ENCODE measurements around the gene DDX19B. TPM values are rescaled to one million over a fixed set of nuclear protein-coding genes. Genes with fewer than 3 reads are reported as not detected.
A peak's percentile ranks its signal among the peaks of the same experiment; 100 is the strongest.
"Not testable (repeated sequence)": the region's sequence is repeated elsewhere in the genome, so short reads cannot be mapped to it uniquely, and the experiment has no call there.

Gene DDX19B
- total and polyA plus RNA-seq, 10 donors = 17.5 to 35.3 (median 27.3) TPM

- no peak for TF ChIP-seq CTCF (IDR thresholded peaks at IDR 0.05 in 8 of 11, conservative IDR thresholded peaks at IDR 0.05 in 3 of 11)
- TF ChIP-seq POLR2AphosphoS5 (IDR thresholded peaks at IDR 0.05) = peak; percentile 97 to 99 (median 98)
- peak in 1 of 3 donors; percentile 92 for TF ChIP-seq POLR2A (IDR thresholded peaks at IDR 0.05)
- no peaks in the 10 kb centered on the region for H3K9me3 ChIP-seq
- H3K27me3 ChIP-seq (replicated peaks in 1 of 7) = no peaks in the 10 kb centered on the region
- H3K27ac ChIP-seq = peak within 1 kb of the TSS; percentile 85 to 99 (median 90)
- H3K36me3 ChIP-seq = peaks cover 0 to 11% (median 1%) of the 10 kb centered on the region in 6 donors
- intact Hi-C loops (cut with DNase I; ENCODE audit: low total_unique reads) = no loop called here
- peaks cover 0 to 46% (median 21%) of the 10 kb centered on the region in 6 donors for H3K4me1 ChIP-seq
- H3K4me3 ChIP-seq = peak within 1 kb of the TSS; percentile 80 to 97 (median 90)
- 1 to 2% (median 2%) methylated on average over 47 to 53 of the region's 53 CpGs for WGBS, 5 donors
- DNase-seq = peak; percentile 96
Observed at GRCh38 chr16:70289229-70290094, 9.5 kb upstream of the DDX19B start, which contains the start of gene AARS1. TSS of gene AARS1 (minus strand) at chr16:70289506. CDS start at chr16:70282763, 6,743 bp downstream.

DNA sequence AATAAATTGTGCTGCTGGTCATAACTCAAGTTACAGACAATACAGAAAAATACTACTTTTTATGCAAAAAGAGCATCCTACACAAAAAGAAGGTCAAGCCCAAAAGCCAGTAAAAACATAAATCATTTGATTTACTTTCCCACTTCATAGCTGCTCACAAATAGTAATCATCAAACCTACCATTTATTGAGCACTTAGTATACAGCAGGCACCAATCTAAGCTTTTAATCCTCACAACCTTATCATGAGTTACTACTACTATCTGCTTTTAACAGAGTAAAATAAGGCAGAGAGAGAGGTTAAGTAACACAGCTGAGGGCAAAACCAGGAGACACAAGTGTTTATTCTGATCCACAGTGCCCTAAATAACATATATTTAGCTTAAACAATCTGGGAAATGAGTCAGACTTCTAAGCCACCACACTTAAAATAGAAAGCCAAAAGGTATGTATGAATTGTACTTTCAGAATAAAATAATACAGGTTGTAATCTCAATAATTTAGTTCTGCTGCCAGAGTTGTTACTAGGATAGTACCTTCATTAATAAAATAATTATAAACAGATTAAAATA is 8.0 kb upstream of the DDX19B start:
- DNase-seq = no peak
- intact Hi-C loops (cut with DNase I; ENCODE audit: low total_unique reads) = no loop called here
- TF ChIP-seq POLR2A (IDR thresholded peaks at IDR 0.05) (no peak), POLR2AphosphoS5 (IDR thresholded peaks at IDR 0.05) (no peak), CTCF (IDR thresholded peaks at IDR 0.05 in 8 of 11, conservative IDR thresholded peaks at IDR 0.05 in 3 of 11) (no peak)

DNA sequence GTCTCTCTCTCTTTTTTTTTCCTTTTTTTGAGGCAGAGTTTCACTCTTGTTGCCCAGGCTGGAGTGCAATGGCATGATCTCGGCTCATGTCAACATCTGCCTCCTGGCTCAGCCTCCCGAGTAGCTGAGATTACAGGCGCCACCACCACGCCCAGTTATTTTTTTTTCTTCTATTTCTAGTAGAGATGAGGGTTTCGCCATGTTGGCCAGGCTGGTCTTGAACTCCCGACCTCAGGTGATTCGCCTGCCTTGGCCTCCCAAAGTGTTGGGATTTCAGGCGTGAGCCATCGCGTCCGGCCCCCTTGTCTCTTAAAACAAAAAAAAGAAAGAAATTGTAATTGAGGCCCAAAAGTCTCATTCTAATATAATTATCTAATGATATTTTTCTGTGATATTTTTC is 6.8 kb upstream of the DDX19B start:
- H3K9me3 ChIP-seq; H3K4me3 ChIP-seq; H3K36me3 ChIP-seq; intact Hi-C loops (cut with DNase I; ENCODE audit: low total_unique reads); H3K27ac ChIP-seq; H3K27me3 ChIP-seq (replicated peaks in 1 of 7): not testable (repeated sequence)
- peak; percentile 4 for DNase-seq
- WGBS, 5 donors = 94 to 98% (median 96%) methylated on average over 11 of the region's 11 CpGs
- peaks cover 0 to 26% (median 20%) of the 10 kb centered on the region in 6 donors for H3K4me1 ChIP-seq

More for the DNA sequence above, 8.0 kb upstream of the DDX19B start:
- no peaks in the 10 kb centered on the region for H3K36me3 ChIP-seq
- no peak overlapping the region for H3K27ac ChIP-seq
- peaks cover 0 to 33% (median 21%) of the 10 kb centered on the region in 6 donors for H3K4me1 ChIP-seq
- H3K4me3 ChIP-seq = no peak overlapping the region
- H3K27me3 ChIP-seq (replicated peaks in 1 of 7) = no peaks in the 10 kb centered on the region
- H3K9me3 ChIP-seq = no peaks in the 10 kb centered on the region

DNA sequence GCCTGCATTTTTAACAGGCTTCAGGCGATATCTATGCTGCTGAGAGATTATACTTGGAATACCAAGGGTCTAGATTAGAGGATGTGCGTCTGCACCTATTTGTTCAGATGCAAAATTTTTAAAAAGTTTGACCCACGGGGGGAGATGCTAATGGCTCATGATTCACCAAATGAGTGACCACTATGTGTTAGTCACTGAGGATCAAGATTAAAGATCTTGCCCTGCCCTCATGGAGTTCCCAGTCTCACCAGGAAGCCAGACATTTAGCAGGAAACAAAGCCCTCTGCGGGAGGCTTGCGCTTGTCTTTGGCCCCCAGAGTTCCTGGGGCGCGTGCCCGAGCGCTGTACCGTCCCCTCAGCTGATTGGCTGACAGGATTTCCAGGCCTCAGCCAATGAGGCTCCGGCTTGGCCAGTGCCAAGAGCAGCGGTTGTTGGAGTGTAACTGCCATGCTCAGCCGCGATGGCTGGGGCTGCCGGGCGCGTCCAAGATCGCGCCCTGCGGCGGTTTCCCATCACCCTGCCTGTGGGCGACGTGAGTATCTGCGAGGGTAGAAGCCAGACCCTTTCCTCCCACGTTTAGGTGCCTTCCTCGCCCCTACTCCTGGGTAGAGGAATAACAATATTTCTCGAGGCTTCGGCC is 4.5 kb upstream of the DDX19B start:
- 90 to 95% (median 94%) methylated on average over 25 to 28 of the region's 28 CpGs for WGBS, 5 donors
- TF ChIP-seq CTCF (IDR thresholded peaks at IDR 0.05 in 8 of 11, conservative IDR thresholded peaks at IDR 0.05 in 3 of 11) (no peak), POLR2A (IDR thresholded peaks at IDR 0.05) (no peak), POLR2AphosphoS5 (IDR thresholded peaks at IDR 0.05) (no peak)

More for the DNA sequence above, 4.5 kb upstream of the DDX19B start:
- H3K4me3 ChIP-seq = no peak overlapping the region
- H3K9me3 ChIP-seq = no peaks in the 10 kb centered on the region
- intact Hi-C loops (cut with DNase I; ENCODE audit: low total_unique reads) = loop anchor here (5.0 kb wide), 1 partner anchor 53 kb away; the partner anchor contains the start of gene DDX19A
- peak; percentile 69 for DNase-seq
- peaks cover 0 to 18% (median 12%) of the 10 kb centered on the region in 6 donors for H3K4me1 ChIP-seq
- no peak overlapping the region for H3K27ac ChIP-seq
- no peaks in the 10 kb centered on the region for H3K27me3 ChIP-seq (replicated peaks in 1 of 7)
- H3K36me3 ChIP-seq = no peaks in the 10 kb centered on the region
